ELR (cell line): Measurements from ENCODE around the gene STT3B.
"Not testable (repeated sequence)": the region's sequence is repeated elsewhere in the genome, so short reads cannot be mapped to it uniquely, and the experiment has no call there.

Experiments
- DNase-seq: peaks from one replicate; pipeline ENCODE4 v3.0.0-alpha.2; 2015; ENCODE audit warnings: low read depth

Gene STT3B

GRCh38 chr3:31600431-31600830 lies 67.7 kb downstream of the STT3B start:
- no peak for DNase-seq

GRCh38 chr3:31605333-31605732 lies 72.6 kb downstream of the STT3B start:
- DNase-seq, result not testable (repeated sequence)

DNA sequence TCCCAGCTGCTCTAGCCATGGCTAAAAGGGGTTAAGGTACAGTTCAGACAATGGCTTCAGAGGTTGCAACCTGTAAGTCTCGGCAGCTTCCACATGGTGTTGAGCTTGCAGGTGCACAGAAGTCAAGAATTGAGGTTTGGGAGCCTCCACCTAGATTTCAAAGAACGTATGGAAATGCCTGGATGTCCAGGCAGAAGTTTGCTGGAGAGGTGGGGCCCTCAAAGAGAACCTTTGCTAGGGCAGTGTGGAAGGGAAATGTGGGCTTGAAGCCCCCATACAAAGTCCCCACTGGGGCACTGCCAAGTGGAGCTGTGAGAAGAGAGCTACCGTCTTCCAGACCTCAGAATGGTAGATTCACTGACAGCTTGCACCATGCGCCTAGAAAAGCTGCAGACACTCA lies 73.7 kb downstream of the STT3B start:
- no peak for DNase-seq

DNA sequence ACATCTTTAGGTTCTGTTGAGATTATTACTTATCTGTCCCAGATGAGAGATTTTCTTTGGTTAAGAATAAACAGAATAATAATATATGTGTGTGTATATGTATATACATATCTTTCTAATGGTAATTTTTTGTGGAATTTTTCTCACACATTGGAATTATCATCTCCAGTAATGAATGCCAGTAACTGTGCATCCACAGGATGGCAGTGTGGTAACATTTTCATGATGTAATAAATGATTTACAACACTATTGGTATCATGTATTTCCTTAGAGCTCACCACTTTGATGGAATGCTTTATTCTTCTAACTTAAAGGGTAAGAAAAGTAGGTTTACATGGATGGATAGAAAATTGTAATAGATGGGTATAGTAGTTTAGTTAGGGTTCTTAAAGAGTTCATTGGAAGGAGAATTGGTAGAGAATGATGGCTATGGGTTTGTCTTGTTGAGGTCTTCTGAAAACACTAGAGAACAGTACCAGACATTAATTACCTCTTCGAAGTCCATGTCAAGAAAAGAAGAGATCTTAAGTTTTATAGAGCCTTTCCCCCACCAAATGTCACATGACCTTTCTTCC lies 78.1 kb downstream of the STT3B start:
- DNase-seq, result peak; percentile 53

- DNase-seq, result no peak
Observed at GRCh38 chr3:31613177-31613576, 80.5 kb downstream of the STT3B start.

DNA sequence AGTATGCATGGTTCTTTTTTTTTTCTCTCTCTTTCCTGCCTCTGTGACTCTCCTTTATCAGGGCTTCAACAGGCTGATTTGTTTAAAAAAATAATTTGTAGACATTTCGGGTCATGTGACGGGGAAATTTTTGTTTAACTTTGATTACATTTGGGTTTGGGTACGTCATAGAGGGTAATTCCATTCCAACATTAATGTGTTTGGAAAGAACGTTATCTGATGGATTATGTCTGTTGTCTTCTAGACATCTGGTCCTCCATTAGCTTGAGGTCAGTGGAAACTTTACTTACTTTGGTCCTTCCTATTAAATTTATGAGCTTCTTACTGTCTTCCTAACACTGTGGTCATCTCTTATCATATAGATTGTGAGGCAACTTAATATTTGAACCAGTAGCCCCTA lies 80.9 kb downstream of the STT3B start:
- DNase-seq, result no peak

- peak; percentile 9 for DNase-seq
Observed at GRCh38 chr3:31614162-31614921, 81.6 kb downstream of the STT3B start.

DNA sequence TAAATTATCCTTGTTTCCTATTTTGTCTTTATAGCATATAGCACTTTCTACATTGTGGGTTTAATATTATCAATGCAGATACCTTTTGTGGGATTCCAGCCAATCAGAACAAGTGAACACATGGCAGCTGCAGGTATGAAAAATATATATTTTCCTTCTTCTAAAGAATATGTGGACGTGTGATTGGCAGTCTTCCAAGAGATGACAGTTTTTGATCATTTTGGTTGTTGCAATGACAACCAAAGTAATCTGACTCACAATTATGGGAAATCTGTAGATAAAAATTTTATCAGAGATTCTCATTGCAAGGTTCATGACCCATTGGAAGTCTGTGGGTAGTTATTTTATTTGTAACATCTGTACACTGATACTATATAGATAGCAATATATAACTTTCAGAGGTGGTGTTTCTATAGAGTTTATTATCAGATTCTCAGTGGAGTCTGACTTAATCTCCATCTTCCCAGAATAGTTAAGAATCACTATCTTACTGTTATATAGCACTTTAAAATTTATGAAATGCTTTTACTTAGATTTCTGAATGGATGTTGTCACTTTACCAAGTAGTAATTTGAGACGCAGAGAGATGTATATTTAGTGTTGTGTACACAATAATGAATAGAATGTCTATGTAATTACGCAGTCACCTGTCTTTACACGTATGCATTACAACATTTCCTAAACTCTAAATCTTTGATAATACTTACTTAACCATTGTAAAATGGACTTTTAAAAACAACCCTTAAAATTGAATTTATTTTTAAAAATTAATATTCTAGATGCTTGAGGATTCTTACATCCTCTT lies 82.5 kb downstream of the STT3B start:
- no peak for DNase-seq

- DNase-seq, result no peak
Observed at GRCh38 chr3:31616711-31617110, 84.0 kb downstream of the STT3B start.

- peak; percentile 20 for DNase-seq
Observed at GRCh38 chr3:31620656-31621055, 87.9 kb downstream of the STT3B start.

DNA sequence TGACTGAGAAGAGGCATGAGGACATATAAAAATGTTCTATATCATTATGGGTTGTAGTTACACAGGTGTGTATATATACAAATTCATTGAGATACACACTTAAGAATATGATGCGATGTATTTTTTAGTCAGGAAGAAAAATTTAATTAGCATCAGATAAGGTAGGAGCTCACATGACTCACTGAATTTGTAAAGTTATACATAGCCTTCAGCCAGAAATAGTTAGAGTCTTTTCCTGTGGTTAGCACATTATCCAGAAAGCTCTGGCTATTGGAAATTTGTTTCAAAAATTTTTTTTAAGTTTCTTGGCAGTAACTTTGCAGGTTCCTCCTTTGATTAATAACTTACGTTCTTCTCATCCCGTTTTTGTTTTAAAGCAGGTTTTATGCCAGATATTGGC lies 88.6 kb downstream of the STT3B start:
- DNase-seq, result peak; percentile 21

GRCh38 chr3:31622636-31623288 lies 90.0 kb downstream of the STT3B start:
- DNase-seq, result no peak

GRCh38 chr3:31624083-31624709 lies 91.5 kb downstream of the STT3B start:
- no peak for DNase-seq

- no peak for DNase-seq
Observed at GRCh38 chr3:31625358-31625757, 92.6 kb downstream of the STT3B start.

- DNase-seq, result no peak
Observed at GRCh38 chr3:31629054-31629453, 96.3 kb downstream of the STT3B start.

- peak; percentile 85 for DNase-seq
Observed at GRCh38 chr3:31634476-31634875, 101.8 kb downstream of the STT3B start.

- DNase-seq, result no peak
Observed at GRCh38 chr3:31635545-31635944, 102.8 kb downstream of the STT3B start.

DNA sequence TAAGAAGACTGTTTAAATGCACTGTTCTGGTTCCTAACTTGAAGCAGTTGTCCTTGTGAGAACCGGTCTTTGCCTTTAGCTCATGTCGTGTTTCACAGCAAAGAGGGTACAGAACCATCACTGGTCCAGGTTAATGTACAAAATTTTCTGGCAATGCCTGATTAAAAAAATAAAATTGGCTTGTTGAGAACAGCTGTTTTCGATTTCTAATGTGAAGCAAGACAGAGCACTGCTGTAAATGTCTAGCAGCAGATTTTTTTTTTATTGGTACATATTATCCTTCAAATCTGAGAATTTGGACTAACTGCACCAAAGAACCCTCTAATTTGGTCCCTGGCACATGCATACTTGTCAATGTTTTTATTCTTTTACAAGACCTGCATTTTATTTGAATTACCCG lies 103.3 kb downstream of the STT3B start:
- no peak for DNase-seq

- no peak for DNase-seq
Observed at GRCh38 chr3:31636694-31637442, 104.1 kb downstream of the STT3B start.

DNA sequence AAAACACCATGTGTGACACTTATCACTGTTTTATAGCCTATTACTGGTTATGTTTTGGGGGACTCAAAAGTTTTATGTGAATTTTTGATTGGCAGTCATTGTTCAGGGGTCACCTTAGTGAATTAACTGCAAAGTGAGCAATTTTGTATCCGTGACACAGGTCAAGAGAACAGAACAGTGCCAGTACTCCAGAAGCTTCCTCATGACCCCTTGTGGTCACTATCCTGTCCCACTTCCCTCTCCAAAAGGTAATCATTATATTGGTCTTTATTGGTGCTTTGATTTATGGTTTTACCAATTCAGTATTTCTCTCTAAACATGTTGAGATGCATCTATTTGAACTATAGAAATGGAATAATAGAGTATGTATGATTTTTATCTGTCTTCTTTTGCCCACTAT lies 107.1 kb downstream of the STT3B start:
- DNase-seq, result peak; percentile 2

DNA sequence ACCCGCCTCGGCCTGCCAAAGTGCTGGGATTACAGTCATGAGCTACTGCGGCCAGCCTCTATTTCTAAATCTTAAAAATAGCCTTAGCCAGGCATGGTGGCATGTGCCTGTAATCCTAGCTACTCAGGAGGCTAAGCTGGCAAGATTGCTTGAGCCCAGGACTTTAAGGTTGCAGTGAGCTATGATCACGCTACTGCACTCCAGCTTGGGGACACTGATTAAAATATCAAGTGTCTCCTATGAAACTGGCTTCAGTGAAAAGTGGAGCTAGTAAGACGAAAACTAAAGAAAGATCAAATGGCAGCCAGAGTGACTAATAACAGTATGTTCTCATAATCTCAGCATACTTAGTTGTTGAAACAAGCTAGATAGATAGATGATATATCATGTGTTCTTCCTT lies 112.5 kb downstream of the STT3B start:
- DNase-seq, result no peak
